Measurements from ENCODE around the gene NCR2. TPM values are rescaled to one million over a fixed set of nuclear protein-coding genes. Genes with fewer than 3 reads are reported as not detected.
A peak's percentile ranks its signal among the peaks of the same experiment; 100 is the strongest.
"Not testable (repeated sequence)": the region's sequence is repeated elsewhere in the genome, so short reads cannot be mapped to it uniquely, and the experiment has no call there.

NCR2 gene, protein sequence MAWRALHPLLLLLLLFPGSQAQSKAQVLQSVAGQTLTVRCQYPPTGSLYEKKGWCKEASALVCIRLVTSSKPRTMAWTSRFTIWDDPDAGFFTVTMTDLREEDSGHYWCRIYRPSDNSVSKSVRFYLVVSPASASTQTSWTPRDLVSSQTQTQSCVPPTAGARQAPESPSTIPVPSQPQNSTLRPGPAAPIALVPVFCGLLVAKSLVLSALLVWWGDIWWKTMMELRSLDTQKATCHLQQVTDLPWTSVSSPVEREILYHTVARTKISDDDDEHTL
- total RNA-seq, result under 1 TPM; 0.31 to 0.44 TPM

DNA sequence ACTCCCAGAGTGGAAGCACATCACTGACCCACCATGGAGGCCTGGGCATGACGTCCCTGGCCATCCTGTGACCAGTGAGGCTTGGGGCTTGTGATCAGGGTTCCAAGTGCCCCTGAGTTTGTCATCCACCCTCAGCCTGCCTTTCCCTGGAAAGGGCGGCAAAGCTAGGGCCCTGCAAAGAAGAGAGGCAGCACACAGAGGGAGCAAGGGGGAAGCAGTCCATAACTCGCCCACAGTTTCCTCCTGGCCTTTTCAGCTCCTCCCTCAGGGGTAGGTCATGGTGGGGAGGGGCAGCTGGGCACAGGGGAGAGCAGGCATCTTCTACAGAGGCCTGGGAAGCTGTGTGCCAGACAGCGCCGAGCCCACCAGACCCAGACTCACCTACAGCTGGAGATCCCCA, at the start of gene NCR2:
Gene NCR2 (plus strand): TSS at position 313 of the 400 bp plus-strand sequence. CDS start 269 bp downstream, outside the sequence.
- H3K27ac Mint-ChIP-seq, result peak within 1 kb of the TSS; percentile 90
- peaks cover 44% of the 10 kb centered on the region for H3K4me1 Mint-ChIP-seq
- no peaks in the 10 kb centered on the region for H3K27me3 Mint-ChIP-seq
- DNase-seq, result no peak
- peak within 1 kb of the TSS; percentile 59 for H3K4me3 Mint-ChIP-seq
- H3K9me3 Mint-ChIP-seq, result no peaks in the 10 kb centered on the region
- H3K36me3 Mint-ChIP-seq, result no peaks in the 10 kb centered on the region

DNA sequence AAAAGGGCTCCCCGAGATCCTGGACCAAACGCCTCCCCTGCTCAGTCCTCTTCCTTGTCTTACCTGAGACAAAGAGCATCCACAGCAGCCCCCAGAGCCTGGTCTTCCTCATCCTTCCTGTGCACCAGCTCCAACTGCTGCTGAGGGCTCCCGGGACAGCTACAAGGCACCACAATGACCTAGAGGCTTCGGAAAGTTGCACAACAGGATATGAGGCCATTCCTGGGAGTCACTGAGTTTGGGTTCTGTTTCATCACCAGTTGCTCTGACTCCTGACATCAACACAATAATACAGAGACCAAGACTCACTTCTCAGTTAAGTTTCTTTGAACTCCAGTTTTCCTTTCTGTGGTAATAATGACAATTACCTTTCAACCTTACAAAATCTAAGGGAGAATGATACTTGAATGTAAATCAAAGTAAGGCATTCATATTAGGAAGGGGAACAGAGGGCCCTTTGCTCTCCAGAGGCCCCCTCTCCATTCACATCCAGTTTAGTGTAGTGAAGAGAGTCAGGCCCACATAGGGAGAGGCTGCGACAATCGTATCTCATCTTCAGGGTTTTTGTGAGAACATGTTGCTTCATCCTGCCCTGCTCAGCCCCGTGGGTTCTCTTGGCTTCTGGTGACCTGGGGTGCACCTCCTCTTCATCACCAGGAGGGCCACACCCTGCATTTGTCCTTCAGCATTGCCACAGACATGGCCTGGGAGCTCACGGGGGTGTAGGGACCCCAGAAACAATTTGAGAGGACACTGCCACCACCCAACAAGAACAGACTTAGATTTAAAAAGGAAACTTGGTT, 48.7 kb upstream of the NCR2 start, which contains the start of gene TREM1:
Gene TREM1 (minus strand): TSS at position 139 of the 803 bp plus-strand sequence. CDS start 27 bp downstream, at position 112.
- no peak for DNase-seq
- Mint-ChIP-seq H3K27me3 (no peaks in the 10 kb centered on the region), H3K4me1 (peaks cover 12% of the 10 kb centered on the region), H3K27ac (no peak within 1 kb of the TSS), H3K36me3 (no peaks in the 10 kb centered on the region), H3K4me3 (no peak within 1 kb of the TSS), H3K9me3 (no peaks in the 10 kb centered on the region)

GRCh38 chr6:41288030-41288753, 47.2 kb upstream of the NCR2 start:
- Mint-ChIP-seq H3K36me3 (no peaks in the 10 kb centered on the region), H3K4me1 (peaks cover 12% of the 10 kb centered on the region), H3K9me3 (no peaks in the 10 kb centered on the region), H3K27ac (peak overlapping the region; percentile 47), H3K27me3 (no peaks in the 10 kb centered on the region), H3K4me3 (no peak overlapping the region)
- DNase-seq, result no peak

DNA sequence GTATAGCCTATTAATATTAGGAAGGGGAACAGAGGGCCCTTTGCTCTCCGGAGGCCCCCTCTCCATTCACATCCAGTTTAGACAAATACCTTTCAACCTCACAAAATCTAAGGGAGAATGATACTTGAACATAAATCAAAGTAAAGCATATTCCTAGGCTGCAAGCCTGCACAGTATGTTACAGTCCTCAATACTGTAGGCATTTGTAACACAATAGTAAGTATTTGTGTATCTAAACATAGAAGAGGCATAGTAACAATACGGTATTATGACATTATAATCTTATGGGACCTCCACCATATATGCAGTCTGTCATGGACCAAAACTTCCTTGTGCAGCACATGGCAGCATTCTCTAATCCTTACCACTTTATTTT, 46.7 kb upstream of the NCR2 start:
- Mint-ChIP-seq H3K27ac (no peak overlapping the region), H3K4me1 (peaks cover 11% of the 10 kb centered on the region), H3K36me3 (no peaks in the 10 kb centered on the region), H3K9me3 (no peaks in the 10 kb centered on the region), H3K4me3 (no peak overlapping the region), H3K27me3 (no peaks in the 10 kb centered on the region)
- no peak for DNase-seq

DNA sequence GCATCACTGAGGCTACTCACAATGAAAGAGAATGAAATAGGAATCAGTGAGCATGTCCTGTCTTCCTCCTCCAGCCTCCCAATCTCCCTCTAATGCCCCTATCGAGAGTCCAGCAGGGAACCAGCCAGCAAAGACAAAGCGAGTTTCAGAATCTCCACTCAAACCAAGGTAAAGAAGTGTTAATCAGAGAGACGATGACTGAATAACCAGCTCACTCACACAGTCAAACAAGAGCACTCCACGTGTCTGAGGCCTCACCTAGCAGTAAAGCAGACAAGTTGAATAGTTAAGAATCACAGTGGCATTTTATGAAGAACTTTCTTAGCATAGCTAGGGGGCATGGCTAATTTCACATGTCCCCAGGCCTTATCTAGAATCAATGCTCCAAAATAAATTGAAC, 45.6 kb upstream of the NCR2 start:
- Mint-ChIP-seq H3K27me3 (no peaks in the 10 kb centered on the region), H3K4me3 (no peak overlapping the region), H3K36me3 (no peaks in the 10 kb centered on the region), H3K4me1 (peaks cover 15% of the 10 kb centered on the region), H3K9me3 (no peaks in the 10 kb centered on the region), H3K27ac (no peak overlapping the region)
- no peak for DNase-seq

DNA sequence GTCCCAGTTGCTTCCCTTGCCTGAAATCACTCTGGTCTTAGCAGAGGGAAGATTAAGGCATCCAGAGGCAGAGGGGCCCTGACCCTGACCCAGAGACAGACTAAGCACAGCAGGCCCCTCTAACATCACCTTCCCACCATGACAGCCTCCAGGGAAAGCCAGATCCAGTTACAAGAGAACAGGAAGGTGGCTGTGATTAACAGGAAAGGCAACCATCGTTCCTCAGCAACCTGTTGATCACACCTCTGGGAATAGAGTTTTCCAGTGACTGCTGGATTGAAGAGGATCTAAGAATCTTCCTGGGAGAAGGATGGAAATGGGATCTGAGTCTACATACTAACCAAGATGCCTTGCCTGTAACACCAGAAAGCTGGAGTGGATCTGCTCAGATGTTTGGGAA, 43.7 kb upstream of the NCR2 start:
- Mint-ChIP-seq H3K4me3 (no peak overlapping the region), H3K9me3 (peaks cover 7% of the 10 kb centered on the region), H3K27ac (no peak overlapping the region), H3K27me3 (no peaks in the 10 kb centered on the region), H3K36me3 (peaks cover 2% of the 10 kb centered on the region), H3K4me1 (peaks cover 26% of the 10 kb centered on the region)
- no peak for DNase-seq

GRCh38 chr6:41294214-41294872, 41.1 kb upstream of the NCR2 start:
- Mint-ChIP-seq H3K27ac (no peak overlapping the region), H3K4me3 (no peak overlapping the region), H3K27me3 (no peaks in the 10 kb centered on the region), H3K4me1 (peaks cover 43% of the 10 kb centered on the region), H3K9me3 (peaks cover 25% of the 10 kb centered on the region), H3K36me3 (peaks cover 9% of the 10 kb centered on the region)
- peak; percentile 5 for DNase-seq

GRCh38 chr6:41297248-41297647, 38.2 kb upstream of the NCR2 start:
- not testable (repeated sequence) for DNase-seq, H3K27ac Mint-ChIP-seq, H3K4me3 Mint-ChIP-seq, H3K27me3 Mint-ChIP-seq
- Mint-ChIP-seq H3K4me1 (peaks cover 52% of the 10 kb centered on the region), H3K9me3 (peaks cover 30% of the 10 kb centered on the region), H3K36me3 (peaks cover 13% of the 10 kb centered on the region)

DNA sequence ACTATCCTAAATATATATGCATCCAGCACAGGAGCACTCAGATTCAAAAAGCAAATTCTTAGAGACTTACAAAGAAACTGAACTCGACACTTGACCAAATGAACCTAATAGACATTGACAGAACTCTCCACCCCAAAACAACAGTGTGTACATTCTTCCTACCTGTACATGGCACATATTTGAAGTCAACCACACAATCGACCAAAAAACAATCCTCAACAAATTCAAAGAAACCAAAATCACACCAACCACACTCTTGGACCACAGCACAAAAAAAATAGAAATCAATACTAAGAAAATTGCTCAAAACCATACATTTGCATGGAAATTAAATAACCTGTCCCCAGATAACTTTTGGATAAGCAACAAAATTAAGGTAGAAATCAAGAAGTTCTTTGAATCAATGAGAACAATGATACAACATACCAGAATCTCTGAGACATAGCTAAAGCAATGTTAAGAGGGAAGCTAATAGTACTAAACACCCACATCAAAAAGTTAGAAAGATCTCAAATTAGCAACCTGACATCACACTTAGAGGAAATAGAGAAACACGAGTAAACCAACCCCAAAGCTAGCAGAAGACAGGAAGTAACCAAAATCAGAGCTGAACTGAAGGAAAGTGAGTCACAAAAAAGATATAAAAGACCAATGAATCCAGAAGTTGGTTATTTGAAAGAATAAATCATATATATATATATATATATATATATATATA, 36.5 kb upstream of the NCR2 start:
- DNase-seq, result no peak
- H3K27ac Mint-ChIP-seq, result peak overlapping the region; percentile 72
- peaks cover 13% of the 10 kb centered on the region for H3K36me3 Mint-ChIP-seq
- peaks cover 55% of the 10 kb centered on the region for H3K4me1 Mint-ChIP-seq
- H3K4me3 Mint-ChIP-seq, result peak overlapping the region; percentile 42
- H3K27me3 Mint-ChIP-seq, result no peaks in the 10 kb centered on the region
- H3K9me3 Mint-ChIP-seq, result peaks cover 34% of the 10 kb centered on the region

GRCh38 chr6:41302638-41303037, 32.8 kb upstream of the NCR2 start:
- no peak for DNase-seq
- Mint-ChIP-seq H3K27me3 (no peaks in the 10 kb centered on the region), H3K9me3 (peaks cover 19% of the 10 kb centered on the region), H3K4me3 (no peak overlapping the region), H3K27ac (no peak overlapping the region), H3K4me1 (peaks cover 35% of the 10 kb centered on the region), H3K36me3 (peaks cover 10% of the 10 kb centered on the region)

- peak; percentile 18 for DNase-seq
- Mint-ChIP-seq H3K27me3 (no peaks in the 10 kb centered on the region), H3K27ac (no peak overlapping the region), H3K9me3 (peaks cover 5% of the 10 kb centered on the region), H3K4me3 (no peak overlapping the region), H3K4me1 (peaks cover 12% of the 10 kb centered on the region), H3K36me3 (no peaks in the 10 kb centered on the region)
Measured at GRCh38 chr6:41306187-41306854, 29.1 kb upstream of the NCR2 start.

GRCh38 chr6:41315203-41315602, 20.2 kb upstream of the NCR2 start:
- Mint-ChIP-seq H3K4me3 (no peak overlapping the region), H3K9me3 (no peaks in the 10 kb centered on the region), H3K4me1 (peaks cover 19% of the 10 kb centered on the region), H3K27me3 (peaks cover 4% of the 10 kb centered on the region), H3K36me3 (no peaks in the 10 kb centered on the region), H3K27ac (no peak overlapping the region)
- DNase-seq, result no peak

DNA sequence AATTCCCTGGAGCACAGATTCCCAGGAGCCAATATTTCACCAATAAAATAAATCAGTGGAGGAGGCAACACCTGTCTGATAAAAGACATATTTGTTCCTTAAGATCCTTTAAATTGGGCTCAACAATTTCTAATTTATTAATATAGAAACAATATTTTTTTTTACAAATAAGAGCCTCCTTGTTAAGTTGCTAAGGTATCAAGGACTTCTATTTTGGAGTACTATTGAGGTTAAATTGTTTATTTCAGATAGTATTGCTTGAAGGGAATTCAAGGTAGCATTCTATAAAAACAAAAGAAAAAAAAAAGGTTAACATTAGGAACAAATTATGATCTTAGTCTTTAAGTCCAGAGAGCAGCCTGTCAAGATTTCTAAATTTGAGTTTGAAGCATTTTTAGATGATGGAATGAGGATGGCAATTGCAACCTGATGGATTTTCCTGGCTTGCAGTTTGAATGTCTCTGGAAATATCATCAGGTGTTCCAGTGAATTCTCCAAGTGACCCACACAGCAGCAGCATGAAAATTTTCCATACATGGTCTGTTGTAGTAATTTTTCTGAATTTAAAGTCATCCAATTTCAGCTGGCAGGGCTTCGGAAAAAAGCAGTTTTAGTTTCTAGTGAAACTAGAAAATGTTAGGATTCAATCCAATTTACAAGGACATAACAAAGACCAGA, 19.3 kb upstream of the NCR2 start:
- Mint-ChIP-seq H3K27me3 (peaks cover 4% of the 10 kb centered on the region), H3K27ac (no peak overlapping the region), H3K4me3 (no peak overlapping the region), H3K9me3 (no peaks in the 10 kb centered on the region), H3K4me1 (peaks cover 19% of the 10 kb centered on the region), H3K36me3 (no peaks in the 10 kb centered on the region)
- DNase-seq, result no peak

All from activated naive CD8-positive, alpha-beta T cell treated with anti-CD3 and anti-CD28 coated beads for 36 hours (primary cell).